SU-DHL-6 (cell line): ENCODE results near the gene LTBP1.

Experiments
- H2AFZ ChIP-seq: fragments of 200-600 bp; sonication (generic); 2 replicates; pipeline ENCODE4 v1.6.1; 2014; ENCODE audit warnings: low read depth, mild to moderate bottlenecking, moderate library complexity, mixed read lengths, antibody characterized with exemption, low read length; ENCODE audit not compliant: severe bottlenecking
- H3F3A ChIP-seq: fragments of 200-600 bp; shearing (Covaris generic); 2 replicates; pipeline ENCODE4 v1.6.0; 2016; ENCODE audit warnings: antibody characterized with exemption, mild to moderate bottlenecking; ENCODE audit not compliant: insufficient read depth
- H3K27ac ChIP-seq: fragments of 200-600 bp; sonication (generic); 2 replicates; pipeline ENCODE4 v1.5.1; 2016; ENCODE audit warnings: low read depth, mild to moderate bottlenecking, low read length, moderate library complexity, mixed read lengths
- H3K27me3 ChIP-seq: fragments of 200-600 bp; sonication (generic), shearing (Covaris generic); 2 replicates; pipeline ENCODE4 v1.6.0; 2014; ENCODE audit warnings: mild to moderate bottlenecking, low read length
- H3K36me3 ChIP-seq: fragments of 200-600 bp; sonication (generic); 2 replicates; pipeline ENCODE4 v1.6.1; 2014; ENCODE audit warnings: mild to moderate bottlenecking, low read length, mixed read lengths
- H3K4me2 ChIP-seq: fragments of 300-600, 200-600 bp; shearing (Covaris generic), sonication (generic); 2 replicates; pipeline ENCODE4 v1.6.0; 2014; ENCODE audit warnings: low read length, low read depth, mild to moderate bottlenecking; ENCODE audit not compliant: poor library complexity, severe bottlenecking
- H3K4me3 ChIP-seq: fragments of 200-600 bp; sonication (generic); 2 replicates; pipeline ENCODE4 v1.5.1; 2014; ENCODE audit warnings: antibody characterized with exemption, low read length, mild to moderate bottlenecking, mixed read lengths; ENCODE audit not compliant: insufficient read depth, poor library complexity, severe bottlenecking
- H3K79me2 ChIP-seq: fragments of 200-600 bp; sonication (generic); 2 replicates; pipeline ENCODE4 v1.6.1; 2014; ENCODE audit warnings: mild to moderate bottlenecking, low read length, moderate library complexity; ENCODE audit not compliant: insufficient read depth
- H3K9ac ChIP-seq: fragments of 200-600 bp; sonication (generic); 2 replicates; pipeline ENCODE4 v1.7.0; 2014; ENCODE audit warnings: mild to moderate bottlenecking, low read length
- H3K9me2 ChIP-seq: fragments of 200-600 bp; sonication (generic); replicated peaks from 2 replicates; pipeline ENCODE4 v1.6.1; 2014; ENCODE audit warnings: low read length; ENCODE audit not compliant: insufficient read depth
- H3K9me3 ChIP-seq: fragments of 200-600 bp; sonication (generic); 2 replicates; pipeline ENCODE4 v1.6.1; 2014; ENCODE audit warnings: low read length, mixed read lengths; ENCODE audit not compliant: insufficient read depth
- H4K20me1 ChIP-seq: fragments of 200-600 bp; sonication (generic); 2 replicates; pipeline ENCODE4 v1.6.1; 2014; ENCODE audit warnings: low read depth, mild to moderate bottlenecking, antibody characterized with exemption, low read length, moderate library complexity, mixed read lengths
- CTCF ChIP-seq: fragments of 200-600 bp; sonication (generic); IDR thresholded peaks from one replicate; pipeline ENCODE4 v1.5.1; 2017; ENCODE audit warnings: antibody characterized with exemption, mild to moderate bottlenecking, low read length, moderate library complexity; ENCODE audit not compliant: insufficient read depth, poor library complexity, severe bottlenecking
- EZH2phosphoT487 ChIP-seq: fragments of 200-600 bp; sonication (generic), shearing (Covaris generic); conservative IDR thresholded peaks from 2 replicates; pipeline ENCODE4 v1.6.1; 2018; ENCODE audit warnings: mild to moderate bottlenecking, antibody characterized with exemption, low read length, moderate library complexity, mixed read lengths

LTBP1 gene

GRCh38 chr2:32931519-32931918 is 15.2 kb upstream of the LTBP1 start:
- H3K9me2 ChIP-seq, result no peaks in the 10 kb centered on the region
- H3K9ac ChIP-seq, result no peak overlapping the region
- no peak overlapping the region for H3K27ac ChIP-seq
- no peaks in the 10 kb centered on the region for H3K9me3 ChIP-seq
- no peak overlapping the region for H2AFZ ChIP-seq
- 0 out of 2 replicates have a peak, but pooled peaks cover 3% of the 10 kb centered on the region for H3F3A ChIP-seq
- no peak overlapping the region for H3K4me2 ChIP-seq
- no peak overlapping the region for H3K4me3 ChIP-seq
- H3K79me2 ChIP-seq, result no peaks in the 10 kb centered on the region
- no peaks in the 10 kb centered on the region for H3K27me3 ChIP-seq
- TF ChIP-seq CTCF, result no peak
- TF ChIP-seq EZH2phosphoT487, result no peak
- no peaks in the 10 kb centered on the region for H4K20me1 ChIP-seq
- no peaks in the 10 kb centered on the region for H3K36me3 ChIP-seq

GRCh38 chr2:32931945-32932709 is 14.6 kb upstream of the LTBP1 start:
- Histone ChIP-seq H3K9me2 (no peaks in the 10 kb centered on the region), H3K9me3 (no peaks in the 10 kb centered on the region), H3K27ac (no peak overlapping the region), H3K27me3 (no peaks in the 10 kb centered on the region), H3K4me2 (no peak overlapping the region), H3K36me3 (no peaks in the 10 kb centered on the region), H3F3A (0 out of 2 replicates have a peak, but pooled peaks cover 3% of the 10 kb centered on the region), H2AFZ (no peak overlapping the region), H3K79me2 (no peaks in the 10 kb centered on the region), H3K9ac (no peak overlapping the region), H4K20me1 (no peaks in the 10 kb centered on the region), H3K4me3 (no peak overlapping the region)
- no peak for TF ChIP-seq CTCF
- no peak for TF ChIP-seq EZH2phosphoT487

- H3K27ac ChIP-seq, result no peak overlapping the region
These were observed 13.7 kb upstream of the LTBP1 start for GRCh38 chr2:32932825-32933755.

More at GRCh38 chr2:32932825-32933755, 13.7 kb upstream of the LTBP1 start:
- TF ChIP-seq EZH2phosphoT487 (no peak), CTCF (no peak)
- no peaks in the 10 kb centered on the region for H3K79me2 ChIP-seq
- no peak overlapping the region for H3K4me2 ChIP-seq
- H3K4me3 ChIP-seq, result no peak overlapping the region
- H3K9me3 ChIP-seq, result no peaks in the 10 kb centered on the region
- H2AFZ ChIP-seq, result no peak overlapping the region
- H3F3A ChIP-seq, result 0 out of 2 replicates have a peak, but pooled peaks cover 3% of the 10 kb centered on the region
- no peaks in the 10 kb centered on the region for H3K36me3 ChIP-seq
- H3K9ac ChIP-seq, result no peak overlapping the region
- H3K27me3 ChIP-seq, result no peaks in the 10 kb centered on the region
- no peaks in the 10 kb centered on the region for H3K9me2 ChIP-seq
- no peaks in the 10 kb centered on the region for H4K20me1 ChIP-seq
